ENCODE measurements around the gene SLC2A14. TPM values are rescaled to one million over a fixed set of nuclear protein-coding genes. Genes with fewer than 3 reads are reported as not detected.
"Not testable (repeated sequence)": the region's sequence is repeated elsewhere in the genome, so short reads cannot be mapped to it uniquely, and the experiment has no call there.

The SLC2A14 gene
- total RNA-seq, 1 experiment from 2014 or later, result 0.13 TPM

GRCh38 chr12:7905071-7905470, 32.4 kb upstream of the SLC2A14 start:
- CTCF ChIA-PET, result interaction anchor here (1.0 to 1.1 kb wide), 2 partner anchors 18 to 189 kb away, joined by 5 to 8 read pairs; no protein-coding TSS in a partner anchor
- intact Hi-C loops (cut with micrococcal nuclease; ENCODE audit: unreplicated experiment), result no loop called here
- peak in 1 of 2 experiments; percentile 64 for DNase-seq

GRCh38 chr12:7902416-7902815, 29.7 kb upstream of the SLC2A14 start:
- H3K4me2 ChIP-seq; H3K9me3 ChIP-seq (ENCODE audit: insufficient read depth, low read depth); H3K4me3 ChIP-seq; POLR2A ChIA-PET (ENCODE audit: unreplicated experiment); H3K36me3 ChIP-seq (ENCODE audit: low read depth); H2AFZ ChIP-seq; H3K27me3 ChIP-seq (ENCODE audit: insufficient read depth, low read depth); H3K9me2 ChIP-seq (ENCODE audit: insufficient read depth); H4K20me1 ChIP-seq (ENCODE audit: insufficient read depth); H3K79me2 ChIP-seq (ENCODE audit: low read depth); intact Hi-C loops (cut with micrococcal nuclease; ENCODE audit: unreplicated experiment); DNase-seq; H3K27ac ChIP-seq; BruUV-seq (replicated peaks): not testable (repeated sequence)
- peaks cover 23% of the 10 kb centered on the region for H3K4me1 ChIP-seq (replicated peaks; ENCODE audit: insufficient read depth)
- peaks cover 22% of the 10 kb centered on the region; the same call in 1 of the 2 replicates for H3F3A ChIP-seq (ENCODE audit: insufficient read depth, low read depth)
- CTCF ChIA-PET, result interaction anchor here (0.6 kb wide), 1 partner anchor 10 kb away, joined by 3 read pairs; no protein-coding TSS in a partner anchor

More at GRCh38 chr12:7905071-7905470, 32.4 kb upstream of the SLC2A14 start:
- Histone ChIP-seq H3K9me2 (ENCODE audit: insufficient read depth) (no peaks in the 10 kb centered on the region; the same call in 1 of the 2 replicates), H4K20me1 (ENCODE audit: insufficient read depth) (no peaks in the 10 kb centered on the region), H3K27me3 (ENCODE audit: insufficient read depth, low read depth) (no peaks in the 10 kb centered on the region), H3K36me3 (ENCODE audit: low read depth) (no peaks in the 10 kb centered on the region), H3K27ac (no peak overlapping the region), H3K79me2 (ENCODE audit: low read depth) (no peaks in the 10 kb centered on the region), H3K4me2 (peak overlapping the region; percentile 0; the same call in 1 of the 2 replicates), H3K4me3 (no peak overlapping the region), H2AFZ (no peak overlapping the region), H3K4me1 (replicated peaks; ENCODE audit: insufficient read depth) (peaks cover 23% of the 10 kb centered on the region), H3F3A (ENCODE audit: insufficient read depth, low read depth) (peaks cover 24% of the 10 kb centered on the region; the same call in 1 of the 2 replicates), H3K9me3 (ENCODE audit: insufficient read depth, low read depth) (no peaks in the 10 kb centered on the region)
- no peak for TF ChIP-seq EZH2 (IDR thresholded peaks at IDR 0.05; ENCODE audit: low read depth)
- no peak for TF ChIP-seq CTCF (conservative IDR thresholded peaks at IDR 0.05)
- POLR2A ChIA-PET (ENCODE audit: unreplicated experiment), result interaction anchor here (0.7 kb wide), 1 partner anchor 85 kb away, joined by 3 read pairs; no protein-coding TSS in a partner anchor
- BruUV-seq (replicated peaks), result no TSS peak

- Histone ChIP-seq H2AFZ (no peak overlapping the region), H3K79me2 (ENCODE audit: low read depth) (no peaks in the 10 kb centered on the region), H3K36me3 (ENCODE audit: low read depth) (no peaks in the 10 kb centered on the region), H3K27ac (no peak overlapping the region), H3K4me3 (no peak overlapping the region), H3K4me2 (no peak overlapping the region), H3K4me1 (replicated peaks; ENCODE audit: insufficient read depth) (peaks cover 5% of the 10 kb centered on the region), H3K27me3 (ENCODE audit: insufficient read depth, low read depth) (no peaks in the 10 kb centered on the region), H4K20me1 (ENCODE audit: insufficient read depth) (no peaks in the 10 kb centered on the region), H3F3A (ENCODE audit: insufficient read depth, low read depth) (peaks cover 5% of the 10 kb centered on the region; the same call in 1 of the 2 replicates), H3K9me3 (ENCODE audit: insufficient read depth, low read depth) (no peaks in the 10 kb centered on the region), H3K9me2 (ENCODE audit: insufficient read depth) (no peaks in the 10 kb centered on the region; the same call in 1 of the 2 replicates)
- CTCF ChIA-PET, result no interaction called here
- no peak for DNase-seq
- intact Hi-C loops (cut with micrococcal nuclease; ENCODE audit: unreplicated experiment), result no loop called here
- no peak for TF ChIP-seq CTCF (conservative IDR thresholded peaks at IDR 0.05)
- no peak for TF ChIP-seq EZH2 (IDR thresholded peaks at IDR 0.05; ENCODE audit: low read depth)
- POLR2A ChIA-PET (ENCODE audit: unreplicated experiment), result no interaction called here
- BruUV-seq (replicated peaks), result no TSS peak
Measured at GRCh38 chr12:7899755-7900154, 27.0 kb upstream of the SLC2A14 start.

GRCh38 chr12:7896726-7897125, 24.0 kb upstream of the SLC2A14 start:
- intact Hi-C loops (cut with micrococcal nuclease; ENCODE audit: unreplicated experiment); H3K9me3 ChIP-seq (ENCODE audit: insufficient read depth, low read depth); H3K79me2 ChIP-seq (ENCODE audit: low read depth); BruUV-seq (replicated peaks); H3K4me3 ChIP-seq; H3K9me2 ChIP-seq (ENCODE audit: insufficient read depth); H3F3A ChIP-seq (ENCODE audit: insufficient read depth, low read depth); H3K27me3 ChIP-seq (ENCODE audit: insufficient read depth, low read depth); CTCF ChIA-PET; H4K20me1 ChIP-seq (ENCODE audit: insufficient read depth); POLR2A ChIA-PET (ENCODE audit: unreplicated experiment); H2AFZ ChIP-seq; H3K27ac ChIP-seq; H3K36me3 ChIP-seq (ENCODE audit: low read depth); H3K4me2 ChIP-seq; DNase-seq; H3K4me1 ChIP-seq (replicated peaks; ENCODE audit: insufficient read depth): not testable (repeated sequence)

All from PC-9 (cell line).